SJCRH30 (cell line): ENCODE results near the gene ZNF367. TPM values are rescaled to one million over a fixed set of nuclear protein-coding genes. Genes with fewer than 3 reads are reported as not detected.

Experiments
- DNase-seq, 2 experiments: peaks; one replicate each; pipeline ENCODE4 v3.0.0-alpha.2; 2015 to 2020
- H3K27ac ChIP-seq: fragments of 250-450 bp; sonication (Bioruptor Pico); 2 replicates; pipeline ENCODE4 v1.5.1; 2020; ENCODE audit warnings: mild to moderate bottlenecking, moderate library complexity
- H3K27me3 ChIP-seq: fragments of 250-450 bp; sonication (Bioruptor Pico); 2 replicates; pipeline ENCODE4 v1.5.1; 2020; ENCODE audit warnings: mild to moderate bottlenecking, moderate library complexity
- H3K36me3 ChIP-seq: fragments of 250-450 bp; sonication (Bioruptor Pico); 2 replicates; pipeline ENCODE4 v1.5.1; 2020; ENCODE audit warnings: mild to moderate bottlenecking, moderate library complexity
- H3K4me1 ChIP-seq: fragments of 250-450 bp; sonication (Bioruptor Pico); 2 replicates; pipeline ENCODE4 v1.5.1; 2020; ENCODE audit warnings: mild to moderate bottlenecking, moderate library complexity
- H3K4me3 ChIP-seq: fragments of 250-450 bp; sonication (Bioruptor Pico); 2 replicates; pipeline ENCODE4 v1.5.1; 2020; ENCODE audit warnings: mild to moderate bottlenecking, moderate library complexity
- H3K9me3 ChIP-seq: fragments of 250-450 bp; sonication (Bioruptor Pico); replicated peaks from 2 replicates; pipeline ENCODE4 v1.5.1; 2020; ENCODE audit warnings: mild to moderate bottlenecking, moderate library complexity
- total RNA-seq: library from RNA; depleted of rRNA; stranded (reverse); fragments of >200 nt; shearing (Covaris generic); gene quantifications from 2 replicates; pipeline ENCODE4 v1.2.3, GENCODE V29; 2014

The ZNF367 gene
- total RNA-seq, 1 experiment from 2014 or later = 35.5 TPM

DNA sequence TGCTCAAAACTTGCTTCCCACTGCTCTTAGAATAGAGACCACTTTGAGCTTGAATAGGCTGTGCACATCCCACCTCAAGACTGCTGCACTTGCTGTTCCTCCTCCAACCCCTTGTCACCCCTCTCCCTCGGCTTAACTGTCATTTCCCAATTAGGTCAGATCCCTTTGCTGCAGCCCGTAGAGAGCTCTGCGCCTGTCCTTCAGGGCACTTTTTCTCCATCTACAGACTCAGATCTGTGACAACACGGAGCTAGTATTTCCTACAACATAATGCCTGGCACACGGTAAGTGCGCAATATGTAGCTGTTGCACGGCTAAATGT is 31.3 kb upstream of the ZNF367 start:
- Histone ChIP-seq H3K27me3 (no peaks in the 10 kb centered on the region), H3K4me1 (peaks cover 8% of the 10 kb centered on the region; the same call in 1 of the 2 replicates), H3K27ac (no peak overlapping the region), H3K36me3 (no peaks in the 10 kb centered on the region), H3K4me3 (peak overlapping the region; percentile 84), H3K9me3 (no peaks in the 10 kb centered on the region)
- DNase-seq = no peak

DNA sequence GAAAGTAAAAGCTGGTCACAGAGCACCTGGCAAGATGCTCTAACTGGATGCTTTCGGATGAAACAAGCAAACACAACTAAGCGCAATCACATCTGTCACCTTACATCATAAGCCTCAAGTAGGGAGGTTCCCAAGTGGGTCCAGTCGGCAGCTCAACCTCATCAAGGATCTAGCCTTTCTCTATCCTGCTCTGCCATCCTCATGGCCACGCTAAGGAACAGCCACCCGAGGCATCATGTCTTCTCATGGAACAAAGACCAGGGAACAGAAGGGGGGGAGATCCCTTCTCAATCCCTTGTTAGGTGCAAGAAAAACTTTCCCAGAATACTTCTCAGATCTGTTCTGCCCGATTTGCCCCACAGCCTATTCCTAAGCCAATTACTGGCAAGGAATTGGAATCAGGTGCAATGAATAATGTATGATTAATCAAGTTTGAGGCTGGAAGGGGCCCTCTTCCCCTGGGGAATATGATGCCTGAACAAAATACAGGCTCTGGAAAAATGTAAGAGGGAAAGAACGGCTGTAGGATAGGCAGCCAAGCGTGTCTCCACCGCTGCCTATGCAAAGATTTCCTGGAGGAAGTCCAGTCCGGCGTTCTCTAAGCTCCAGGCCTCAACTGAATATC is 30.5 kb upstream of the ZNF367 start:
- H3K4me1 ChIP-seq = peaks cover 8% of the 10 kb centered on the region; the same call in 1 of the 2 replicates
- no peak for DNase-seq

DNA sequence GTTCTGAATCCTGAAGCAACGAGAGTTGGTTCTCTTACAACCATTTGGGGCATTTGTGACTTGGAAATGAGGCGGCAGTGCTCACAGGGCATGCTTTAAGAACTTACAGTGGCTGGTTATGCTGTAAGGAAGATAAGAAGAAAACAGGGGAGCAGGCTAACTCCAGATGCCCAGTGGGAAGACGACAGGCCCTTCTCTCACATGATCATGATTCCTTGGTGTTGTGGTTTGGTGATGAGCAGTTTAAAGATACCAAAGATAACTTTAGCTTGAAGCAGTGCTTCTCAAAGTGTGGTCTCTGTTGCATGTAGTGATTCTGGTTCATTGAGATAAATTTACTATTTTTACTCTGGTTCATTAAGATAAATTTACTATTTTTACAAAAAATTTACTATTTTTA is 29.2 kb upstream of the ZNF367 start:
- DNase-seq = no peak

More for the DNA sequence above, 30.5 kb upstream of the ZNF367 start:
- Histone ChIP-seq H3K36me3 (no peaks in the 10 kb centered on the region), H3K27me3 (no peaks in the 10 kb centered on the region), H3K4me3 (no peak overlapping the region), H3K27ac (no peak overlapping the region), H3K9me3 (no peaks in the 10 kb centered on the region)

DNA sequence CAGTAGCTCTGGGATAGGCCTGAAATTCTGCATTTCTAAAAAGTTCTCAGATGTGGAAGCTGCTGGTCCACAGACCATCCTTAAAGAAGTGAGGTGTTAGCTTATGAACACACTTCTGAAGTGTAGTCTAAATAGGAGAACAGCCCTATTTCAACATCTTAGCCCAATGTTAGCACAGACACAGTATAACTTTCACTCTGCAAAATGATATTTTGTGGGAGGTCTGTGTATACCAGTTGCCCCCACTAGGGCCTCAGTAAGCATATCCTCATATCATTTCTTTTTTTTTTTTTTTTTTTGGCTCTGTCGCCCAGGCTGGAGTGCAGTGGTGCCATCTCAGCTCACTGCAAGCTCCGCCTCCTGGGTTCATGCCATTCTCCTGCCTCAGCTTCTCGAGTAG is 24.3 kb upstream of the ZNF367 start:
- H3K9me3 ChIP-seq = no peaks in the 10 kb centered on the region
- no peaks in the 10 kb centered on the region for H3K36me3 ChIP-seq
- no peak overlapping the region for H3K4me3 ChIP-seq
- H3K27ac ChIP-seq = no peak overlapping the region
- no peaks in the 10 kb centered on the region for H3K4me1 ChIP-seq
- DNase-seq = no peak
- no peaks in the 10 kb centered on the region for H3K27me3 ChIP-seq

More for the DNA sequence above, 29.2 kb upstream of the ZNF367 start:
- Histone ChIP-seq H3K27ac (no peak overlapping the region), H3K27me3 (no peaks in the 10 kb centered on the region), H3K4me3 (no peak overlapping the region), H3K9me3 (no peaks in the 10 kb centered on the region), H3K36me3 (no peaks in the 10 kb centered on the region), H3K4me1 (peaks cover 8% of the 10 kb centered on the region; the same call in 1 of the 2 replicates)

DNA sequence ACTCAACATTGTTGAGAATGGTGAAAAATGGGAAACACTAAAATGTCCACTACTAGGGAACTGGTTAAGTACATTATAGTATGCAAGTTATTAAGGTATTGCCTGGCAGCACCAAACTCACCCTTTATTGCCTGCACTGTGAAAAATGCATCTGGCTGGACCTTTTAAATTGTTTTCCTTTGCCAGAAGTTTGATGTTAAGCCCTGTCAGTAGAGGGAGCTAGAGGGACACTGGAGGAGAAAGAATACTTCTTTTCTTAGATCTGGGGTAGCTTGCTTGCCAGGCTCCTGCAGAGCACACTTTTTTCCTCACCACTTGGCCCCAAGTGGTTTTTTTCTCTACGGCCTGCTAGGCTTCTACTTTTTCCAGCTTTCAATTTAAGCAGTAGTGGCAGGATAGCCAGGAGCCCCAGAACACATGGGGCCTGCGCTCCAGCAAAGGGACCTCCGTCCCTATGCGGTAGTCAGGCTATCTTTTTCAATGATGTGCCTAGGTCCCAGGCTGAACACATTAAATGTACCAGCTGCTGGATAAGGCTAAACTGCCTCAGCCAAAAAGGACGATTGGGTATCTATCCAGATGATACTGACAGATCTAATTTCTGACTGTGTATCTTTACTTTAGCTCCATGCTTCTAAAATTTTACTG is 23.8 kb upstream of the ZNF367 start:
- Histone ChIP-seq H3K27me3 (no peaks in the 10 kb centered on the region), H3K36me3 (no peaks in the 10 kb centered on the region), H3K4me1 (no peaks in the 10 kb centered on the region), H3K9me3 (no peaks in the 10 kb centered on the region), H3K4me3 (no peak overlapping the region), H3K27ac (no peak overlapping the region)
- peak; percentile 40 to 78 for DNase-seq

DNA sequence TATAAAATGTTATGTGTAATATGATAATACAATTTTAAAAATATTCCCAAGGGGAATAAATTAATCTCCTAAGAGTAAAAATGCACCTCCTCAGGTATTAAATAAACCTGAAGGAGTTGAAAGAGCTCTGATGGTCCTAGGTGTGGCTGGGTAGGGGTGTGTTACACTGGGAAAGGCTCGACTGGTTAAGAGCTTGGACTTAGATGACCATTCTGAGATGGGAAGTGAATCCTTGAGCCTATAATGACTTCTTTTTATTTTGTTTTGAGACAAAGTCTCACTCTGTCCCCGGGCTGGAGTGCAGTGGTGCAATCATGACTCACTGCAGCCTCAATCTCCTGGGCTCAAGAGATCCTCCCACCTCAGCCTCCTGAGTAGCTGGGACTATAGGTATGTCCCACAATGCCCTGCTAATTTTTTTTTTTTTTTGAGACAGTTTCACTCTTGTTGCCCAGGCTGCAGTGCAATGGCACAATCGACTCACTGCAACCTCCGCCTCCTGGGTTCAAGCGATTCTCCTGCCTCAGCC is 22.6 kb upstream of the ZNF367 start:
- Histone ChIP-seq H3K4me3 (no peak overlapping the region), H3K4me1 (no peaks in the 10 kb centered on the region), H3K9me3 (no peaks in the 10 kb centered on the region), H3K36me3 (no peaks in the 10 kb centered on the region), H3K27ac (no peak overlapping the region), H3K27me3 (no peaks in the 10 kb centered on the region)
- no peak for DNase-seq

DNA sequence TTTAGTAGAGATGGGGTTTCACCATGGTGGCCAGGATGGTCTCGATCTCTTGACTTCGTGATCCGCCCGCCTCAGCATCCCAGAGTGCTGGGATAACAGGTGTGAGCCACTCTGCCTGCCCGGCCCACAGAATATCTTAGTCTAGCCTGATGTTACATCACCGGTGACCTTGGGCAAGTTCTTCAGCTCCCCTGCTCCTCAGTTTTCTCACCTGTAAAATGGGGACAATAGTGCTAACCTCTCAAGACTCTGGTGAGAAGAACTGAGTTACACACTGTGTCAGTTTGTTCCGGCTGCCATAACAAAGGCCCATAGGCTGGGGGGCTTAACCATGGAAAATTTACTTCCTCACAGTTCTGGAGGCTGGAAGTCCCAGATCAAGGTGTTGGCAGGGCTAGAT is 19.3 kb upstream of the ZNF367 start:
- Histone ChIP-seq H3K36me3 (no peaks in the 10 kb centered on the region), H3K4me3 (no peak overlapping the region), H3K9me3 (no peaks in the 10 kb centered on the region; the same call in 1 of the 2 replicates), H3K4me1 (no peaks in the 10 kb centered on the region), H3K27ac (no peak overlapping the region), H3K27me3 (no peaks in the 10 kb centered on the region)
- no peak for DNase-seq

DNA sequence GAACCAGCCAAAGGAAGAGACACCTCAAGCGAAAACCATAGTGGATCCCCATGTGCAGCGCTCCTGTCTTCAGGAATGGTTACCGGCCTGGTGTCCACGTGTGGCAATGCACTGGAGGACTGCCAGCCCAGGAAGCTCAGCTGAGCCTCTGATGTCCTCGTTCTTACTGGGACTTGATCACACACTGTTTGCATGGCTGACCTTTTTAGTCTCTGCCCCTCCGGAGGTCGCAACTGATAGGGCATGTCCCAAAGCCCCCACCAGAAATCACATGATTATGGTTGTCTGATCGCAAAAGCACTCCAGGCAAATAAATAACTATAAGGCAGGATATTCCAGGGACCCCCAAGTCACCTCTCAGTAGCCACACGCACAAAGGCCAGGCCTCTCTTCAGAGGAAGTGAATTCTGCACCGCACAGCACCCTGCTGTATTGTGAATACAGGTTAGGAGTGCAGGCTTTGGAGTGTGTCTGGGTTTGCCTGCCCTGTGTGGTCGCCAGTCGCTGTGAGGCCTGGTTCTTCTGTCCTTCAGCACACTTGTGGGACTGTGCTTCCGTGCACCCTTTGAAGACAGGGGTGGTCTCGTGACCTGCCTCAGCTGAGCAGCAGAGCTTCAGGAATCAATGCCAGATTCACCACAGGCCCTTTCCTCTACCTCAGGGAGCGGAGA is 18.4 kb upstream of the ZNF367 start:
- no peak for DNase-seq

DNA sequence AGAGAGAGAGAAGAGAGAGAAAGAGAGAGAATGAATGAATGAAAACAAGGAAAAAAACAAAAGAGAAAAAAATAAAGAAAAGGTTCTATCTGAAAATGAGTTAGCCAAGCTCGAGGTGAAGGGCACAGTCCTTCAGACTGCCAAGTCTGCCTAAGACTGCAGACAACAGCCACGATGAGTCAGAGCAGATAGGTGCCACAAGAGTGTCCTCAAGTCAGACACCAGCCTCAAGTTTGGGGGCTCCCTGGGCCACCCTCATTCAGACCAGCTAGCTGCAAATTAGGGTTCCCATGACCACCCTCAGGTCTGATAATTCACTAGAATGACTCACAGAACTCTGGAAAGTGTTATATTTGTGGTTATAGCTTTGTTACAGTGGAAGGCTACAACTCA is 17.9 kb upstream of the ZNF367 start:
- Histone ChIP-seq H3K36me3 (no peaks in the 10 kb centered on the region), H3K27me3 (no peaks in the 10 kb centered on the region), H3K9me3 (no peaks in the 10 kb centered on the region; the same call in 1 of the 2 replicates), H3K27ac (no peak overlapping the region), H3K4me3 (no peak overlapping the region), H3K4me1 (no peaks in the 10 kb centered on the region)
- no peak for DNase-seq

More for the DNA sequence above, 18.4 kb upstream of the ZNF367 start:
- H3K9me3 ChIP-seq = no peaks in the 10 kb centered on the region; the same call in 1 of the 2 replicates
- H3K36me3 ChIP-seq = no peaks in the 10 kb centered on the region
- no peaks in the 10 kb centered on the region for H3K4me1 ChIP-seq
- H3K4me3 ChIP-seq = no peak overlapping the region
- no peaks in the 10 kb centered on the region for H3K27me3 ChIP-seq
- H3K27ac ChIP-seq = no peak overlapping the region

DNA sequence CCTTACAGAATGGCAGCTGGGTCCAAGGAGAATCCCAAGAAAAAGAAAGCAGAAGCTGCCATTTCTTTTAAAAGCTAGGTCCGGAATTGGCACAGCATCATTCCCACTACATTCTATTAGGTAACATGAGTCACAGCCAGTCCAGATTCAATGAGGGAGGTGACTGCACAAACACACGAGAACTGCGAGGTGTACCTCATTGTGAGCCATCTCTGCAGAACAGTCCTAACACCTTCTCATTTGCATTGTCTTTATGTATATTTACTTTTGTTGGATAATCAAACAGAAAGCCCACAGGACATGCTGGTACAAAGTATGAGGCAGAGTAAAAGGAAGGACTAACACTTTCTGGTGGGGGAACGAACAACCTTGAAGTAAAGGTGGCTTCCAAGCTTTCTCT is 17.2 kb upstream of the ZNF367 start:
- Histone ChIP-seq H3K9me3 (no peaks in the 10 kb centered on the region; the same call in 1 of the 2 replicates), H3K27me3 (no peaks in the 10 kb centered on the region), H3K27ac (no peak overlapping the region), H3K4me3 (no peak overlapping the region), H3K4me1 (no peaks in the 10 kb centered on the region), H3K36me3 (no peaks in the 10 kb centered on the region)
- DNase-seq = no peak

DNA sequence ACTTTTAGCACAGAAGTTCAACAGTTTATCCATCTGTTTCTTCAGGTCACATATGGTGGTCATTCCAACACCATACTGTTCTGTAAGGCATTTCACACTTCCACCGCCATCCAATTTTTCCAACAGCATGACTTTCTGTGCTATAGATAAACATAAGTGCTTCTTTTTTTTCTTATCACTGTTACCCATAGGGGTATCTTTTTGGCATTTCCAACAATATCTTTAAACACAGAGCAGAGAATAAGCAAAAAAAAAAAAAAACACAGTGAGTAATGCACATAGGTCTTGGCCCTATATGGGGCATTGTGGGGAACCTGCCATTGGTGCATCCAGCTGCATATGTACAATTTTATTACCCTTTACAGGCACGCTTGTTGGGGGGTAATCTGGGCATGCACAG is 12.2 kb upstream of the ZNF367 start:
- no peaks in the 10 kb centered on the region; the same call in 1 of the 2 replicates for H3K9me3 ChIP-seq
- no peak overlapping the region for H3K4me3 ChIP-seq
- H3K27ac ChIP-seq = no peak overlapping the region
- no peaks in the 10 kb centered on the region for H3K27me3 ChIP-seq
- no peaks in the 10 kb centered on the region for H3K4me1 ChIP-seq
- DNase-seq = no peak
- H3K36me3 ChIP-seq = no peaks in the 10 kb centered on the region

DNA sequence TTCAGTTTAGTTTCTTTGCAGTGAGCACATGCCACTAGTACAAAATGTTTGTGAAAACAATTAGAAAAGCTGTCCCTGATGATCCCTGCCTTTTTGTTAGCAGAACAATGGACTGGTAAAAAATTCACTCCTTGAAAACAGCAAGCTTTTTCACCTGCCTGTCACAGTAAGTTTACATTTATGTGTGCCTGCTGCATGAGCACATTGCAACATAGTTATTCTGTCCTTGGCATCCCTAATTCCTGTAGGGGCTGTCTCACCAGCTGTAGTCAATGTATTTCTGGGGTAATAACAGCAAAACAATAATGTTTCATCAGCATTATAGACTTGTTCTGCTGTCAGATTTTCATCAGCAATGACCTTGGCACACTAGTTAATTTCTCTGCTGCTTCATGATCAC is 11.6 kb upstream of the ZNF367 start:
- DNase-seq = no peak
- H3K4me1 ChIP-seq = no peaks in the 10 kb centered on the region
- no peaks in the 10 kb centered on the region for H3K27me3 ChIP-seq
- no peak overlapping the region for H3K27ac ChIP-seq
- H3K36me3 ChIP-seq = no peaks in the 10 kb centered on the region
- no peaks in the 10 kb centered on the region; the same call in 1 of the 2 replicates for H3K9me3 ChIP-seq
- no peak overlapping the region for H3K4me3 ChIP-seq

DNA sequence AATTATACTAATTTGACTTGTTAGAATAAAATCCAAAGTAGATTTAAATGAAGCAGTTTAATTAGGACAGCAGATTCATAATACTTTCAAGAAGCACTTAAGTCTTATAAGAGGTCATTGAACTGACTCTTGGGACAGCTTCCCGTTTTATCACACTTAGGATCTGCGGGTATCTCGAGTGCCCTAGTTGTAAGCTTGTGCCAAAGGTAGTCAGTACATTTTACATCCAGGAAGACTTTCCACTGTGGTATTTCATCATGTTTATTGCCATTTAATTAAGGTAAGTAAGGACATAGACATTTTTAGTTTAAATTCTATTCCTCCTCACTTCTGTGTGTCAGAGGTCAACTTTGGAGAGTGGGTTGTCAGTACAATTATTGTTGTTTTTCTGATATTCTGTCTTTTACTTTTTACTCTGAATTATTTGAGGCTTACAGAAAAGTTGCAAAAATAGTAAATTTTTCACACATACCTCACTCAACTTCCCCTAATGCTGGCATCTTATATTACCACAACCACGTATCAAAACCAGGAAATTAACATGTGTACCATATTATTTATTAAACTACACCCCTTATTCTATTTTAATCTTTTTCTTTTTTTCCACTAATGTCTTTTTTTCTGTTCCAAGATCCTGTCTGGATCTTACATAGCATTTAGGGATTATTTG is 7.5 kb upstream of the ZNF367 start:
- no peaks in the 10 kb centered on the region for H3K36me3 ChIP-seq
- no peaks in the 10 kb centered on the region for H3K27me3 ChIP-seq
- no peaks in the 10 kb centered on the region for H3K9me3 ChIP-seq
- peaks cover 7% of the 10 kb centered on the region for H3K4me1 ChIP-seq
- no peak for DNase-seq
- H3K4me3 ChIP-seq = no peak overlapping the region
- no peak overlapping the region for H3K27ac ChIP-seq

DNA sequence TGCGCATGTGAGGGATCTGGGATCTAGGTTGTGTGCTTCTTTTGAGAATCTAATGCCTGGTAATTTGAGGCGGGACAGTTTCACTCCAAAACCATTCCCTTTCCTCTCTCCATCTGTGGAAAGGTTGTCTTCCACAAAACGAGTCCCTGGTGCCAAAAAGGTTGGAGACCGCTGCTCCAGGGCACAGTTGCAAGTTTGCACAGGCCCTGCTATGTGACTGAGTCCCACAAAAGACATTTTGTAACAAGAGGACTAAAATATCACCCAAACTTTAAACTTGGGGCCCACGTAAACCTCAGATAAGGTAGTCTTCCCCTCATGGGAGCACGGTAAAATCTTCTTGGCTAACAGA is 5.8 kb upstream of the ZNF367 start:
- no peak for DNase-seq
- Histone ChIP-seq H3K36me3 (no peaks in the 10 kb centered on the region), H3K27ac (no peak overlapping the region), H3K9me3 (no peaks in the 10 kb centered on the region), H3K4me1 (peaks cover 11% of the 10 kb centered on the region), H3K27me3 (no peaks in the 10 kb centered on the region), H3K4me3 (no peak overlapping the region)
